Measurements from ENCODE around the gene DBN1. TPM values are rescaled to one million over a fixed set of nuclear protein-coding genes. Genes with fewer than 3 reads are reported as not detected.

Gene DBN1
- total and polyA plus RNA-seq, 2 of the 8 experiments (the other 6 are each of a cell fraction or from before 2014, with no cell fraction given), result 168 to 333 TPM

- TF ChIP-seq ATF2 (IDR thresholded peaks at IDR 0.05; ENCODE audit: low read length) (peak; percentile 91), SAP30 (IDR thresholded peaks at IDR 0.05; ENCODE audit: insufficient read depth, insufficient replicate concordance, low read length) (no peak), EP300 (IDR thresholded peaks at IDR 0.05; ENCODE audit: borderline replicate concordance in 1 of 2, low read depth in 2 of 2, low read length in 2 of 2) (peak in 1 of 2 experiments; percentile 67; a peak in 1 of 3 replicates), CREB1 (IDR thresholded peaks at IDR 0.05) (peak; percentile 96), CBX5 (IDR thresholded peaks at IDR 0.05; ENCODE audit: low read depth, low read length) (no peak), SIN3A (conservative IDR thresholded peaks at IDR 0.05 in 1 of 2, IDR thresholded peaks at IDR 0.05 in 1 of 2; ENCODE audit: low read depth in 1 of 2, low read length in 2 of 2) (0 out of 4 replicates have a peak, but pooled peaks of 1 of the 2 experiments have one; percentile 21), TBP (IDR thresholded peaks at IDR 0.05; ENCODE audit: low read depth, low read length) (peak; percentile 64; the same call in 1 of the 2 replicates), E2F6 (IDR thresholded peaks at IDR 0.05) (no peak), RAD21 (IDR thresholded peaks at IDR 0.05 in 1 of 2, conservative IDR thresholded peaks at IDR 0.05 in 1 of 2; ENCODE audit: low read depth in 2 of 2, low read length in 2 of 2) (peak; percentile 72 to 85), BRCA1 (IDR thresholded peaks at IDR 0.05; ENCODE audit: low read depth, low read length) (peak; percentile 35; the same call in 1 of the 2 replicates), GABPA (IDR thresholded peaks at IDR 0.05; ENCODE audit: borderline replicate concordance, insufficient read depth, low read length) (0 out of 2 replicates have a peak, but pooled peaks have one; percentile 53), POLR2AphosphoS5 (IDR thresholded peaks at IDR 0.05; ENCODE audit: low read depth, low read length) (peak; percentile 57; the same call in 1 of the 2 replicates), NANOG (IDR thresholded peaks at IDR 0.05; ENCODE audit: insufficient read depth, low read depth, low read length, poor library complexity, severe bottlenecking) (peak; percentile 18), CTCF (IDR thresholded peaks at IDR 0.05; ENCODE audit: control extremely low read depth in 1 of 3, insufficient read depth in 1 of 3, low read depth in 1 of 3, low read length in 3 of 3) (peak in 2 of 3 experiments; percentile 82 to 88; a peak in 3 of 4 replicates), KDM4A (IDR thresholded peaks at IDR 0.05; ENCODE audit: low read depth, low read length, severe bottlenecking) (peak; percentile 32), POLR2A (IDR thresholded peaks at IDR 0.05; ENCODE audit: control extremely low read depth in 1 of 2, low read depth in 2 of 2, low read length in 2 of 2) (peak in 1 of 2 experiments; percentile 63; a peak in 1 of 3 replicates)
Measured at GRCh38 chr5:177454397-177455035, 18.9 kb downstream of the DBN1 start (continued).
